ENCODE measurements around the gene SPATA13. TPM values are rescaled to one million over a fixed set of nuclear protein-coding genes. Genes with fewer than 3 reads are reported as not detected.
A peak's percentile ranks its signal among the peaks of the same experiment; 100 is the strongest.
"Not testable (repeated sequence)": the region's sequence is repeated elsewhere in the genome, so short reads cannot be mapped to it uniquely, and the experiment has no call there.

The SPATA13 gene
- total and polyA plus RNA-seq, 5 experiments from 2014 or later: 80.4 to 121 (median 92.8) TPM

DNA sequence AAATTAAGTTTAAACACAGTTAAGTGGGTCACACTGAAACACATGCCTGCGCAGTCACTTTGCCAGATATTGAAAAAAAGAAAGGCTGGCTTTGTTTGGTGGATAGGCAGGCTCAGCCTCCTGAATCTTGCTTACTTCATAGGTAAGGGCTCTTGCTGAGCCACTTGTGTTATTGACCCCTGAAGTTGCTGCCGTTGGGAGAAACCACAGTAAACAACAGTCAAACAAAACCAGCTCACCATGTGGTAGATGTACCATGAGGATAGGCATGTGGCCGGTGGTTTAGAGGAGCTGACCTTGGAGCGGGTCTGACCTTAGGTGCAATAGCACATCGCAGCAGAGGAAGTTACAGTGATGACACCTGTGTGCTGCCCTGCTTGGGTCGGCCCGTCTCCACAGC, 52.2 kb downstream of the SPATA13 start:
- POLR2A ChIA-PET: interaction anchor here (0.7 to 1.2 kb wide), 2 partner anchors 9 to 326 kb away, joined by 3 to 5 read pairs; no protein-coding TSS in a partner anchor
- H3K27ac Mint-ChIP-seq: peak overlapping the region in 3 of 10 donors; percentile 37 to 71 (median 63)
- peaks cover 21 to 35% (median 22%) of the 10 kb centered on the region in 4 donors for H3K4me1 Mint-ChIP-seq
- no peak for ATAC-seq
- H3K36me3 Mint-ChIP-seq: peaks cover 0 to 1% (median 0%) of the 10 kb centered on the region in 3 donors
- H3K27me3 Mint-ChIP-seq: no peaks in the 10 kb centered on the region
- no peak overlapping the region for H3K4me3 Mint-ChIP-seq
- no peaks in the 10 kb centered on the region for H3K9me3 Mint-ChIP-seq
- no peak for DNase-seq

DNA sequence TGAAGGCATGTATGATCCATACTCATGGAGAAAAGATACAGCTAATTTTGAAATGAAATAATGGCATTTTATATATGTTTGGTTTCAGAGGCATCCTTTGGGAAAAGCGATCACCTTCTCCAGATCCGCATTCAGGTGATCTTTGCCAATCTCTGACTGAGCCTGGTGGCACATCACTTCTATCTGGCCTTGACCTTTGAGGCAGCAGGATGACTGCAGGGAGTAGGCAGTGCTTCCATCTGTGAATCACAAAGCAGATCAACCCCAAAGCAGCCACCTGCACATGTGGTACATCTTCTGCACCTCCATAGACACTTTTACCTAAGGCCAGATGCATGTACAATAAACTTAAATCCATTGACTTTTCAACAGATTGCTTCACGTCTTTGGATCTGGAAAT, 53.4 kb downstream of the SPATA13 start:
- no peak for ATAC-seq
- H3K27me3 Mint-ChIP-seq: no peaks in the 10 kb centered on the region
- H3K4me1 Mint-ChIP-seq: peaks cover 19 to 45% (median 29%) of the 10 kb centered on the region in 4 donors
- H3K36me3 Mint-ChIP-seq: peaks cover 0 to 1% (median 0%) of the 10 kb centered on the region in 3 donors
- no peak for DNase-seq
- POLR2A ChIA-PET: no interaction called here
- H3K27ac Mint-ChIP-seq: no peak overlapping the region
- H3K4me3 Mint-ChIP-seq: no peak overlapping the region
- H3K9me3 Mint-ChIP-seq: no peaks in the 10 kb centered on the region

DNA sequence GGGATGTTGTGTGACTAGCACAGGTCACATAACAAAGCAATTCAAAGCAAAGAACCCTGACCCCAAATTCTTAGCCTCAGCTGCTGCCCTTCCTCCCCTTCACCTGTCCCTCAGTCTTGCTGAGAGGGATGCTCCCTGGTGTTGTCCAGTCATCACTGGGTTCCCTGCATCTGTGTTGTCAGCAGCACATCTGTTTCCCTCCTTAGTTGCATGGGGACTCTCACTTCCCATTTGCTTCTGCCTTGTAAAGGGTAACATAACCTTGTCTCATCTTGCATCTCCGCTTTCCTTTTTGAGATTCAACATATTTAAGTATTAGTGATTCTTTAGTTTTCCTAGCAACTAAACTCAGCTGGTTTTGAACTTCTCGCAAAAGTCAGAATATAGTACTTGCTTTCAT, 54.0 kb downstream of the SPATA13 start:
- Mint-ChIP-seq H3K4me1 (peaks cover 19 to 45% (median 29%) of the 10 kb centered on the region in 4 donors), H3K4me3 (no peak overlapping the region), H3K36me3 (peaks cover 0 to 1% (median 0%) of the 10 kb centered on the region in 3 donors), H3K9me3 (no peaks in the 10 kb centered on the region), H3K27me3 (no peaks in the 10 kb centered on the region), H3K27ac (peak overlapping the region in 3 of 10 donors; percentile 19 to 73 (median 72))
- ATAC-seq (no peak), DNase-seq (no peak)
- POLR2A ChIA-PET: no interaction called here

DNA sequence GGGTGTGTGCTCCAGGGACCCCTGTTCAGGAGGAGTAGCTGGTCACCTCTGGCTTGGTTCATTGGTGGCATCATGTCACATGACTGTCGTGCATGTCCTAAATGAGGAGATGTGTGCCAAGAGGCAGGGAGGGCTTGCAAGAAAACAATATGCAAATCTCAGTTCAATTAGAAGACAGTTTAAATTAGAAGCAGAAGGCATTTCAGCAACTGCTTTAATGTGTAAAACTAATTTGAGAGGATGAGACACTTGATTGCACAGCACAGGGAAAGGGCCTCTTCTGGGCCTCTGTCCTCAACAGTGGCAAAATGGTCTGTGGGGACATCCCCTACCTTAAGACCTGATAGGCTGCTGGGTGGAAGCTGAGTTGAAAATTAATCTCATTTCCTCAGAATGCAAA, 54.6 kb downstream of the SPATA13 start:
- H3K4me3 Mint-ChIP-seq: no peak overlapping the region
- peaks cover 18 to 49% (median 34%) of the 10 kb centered on the region in 4 donors for H3K4me1 Mint-ChIP-seq
- POLR2A ChIA-PET: no interaction called here
- no peak for DNase-seq
- H3K27me3 Mint-ChIP-seq: no peaks in the 10 kb centered on the region
- H3K36me3 Mint-ChIP-seq: peaks cover 0 to 1% (median 0%) of the 10 kb centered on the region in 3 donors
- no peak for ATAC-seq
- H3K9me3 Mint-ChIP-seq: no peaks in the 10 kb centered on the region
- peak overlapping the region in 4 of 10 donors; percentile 40 to 73 (median 67) for H3K27ac Mint-ChIP-seq

DNA sequence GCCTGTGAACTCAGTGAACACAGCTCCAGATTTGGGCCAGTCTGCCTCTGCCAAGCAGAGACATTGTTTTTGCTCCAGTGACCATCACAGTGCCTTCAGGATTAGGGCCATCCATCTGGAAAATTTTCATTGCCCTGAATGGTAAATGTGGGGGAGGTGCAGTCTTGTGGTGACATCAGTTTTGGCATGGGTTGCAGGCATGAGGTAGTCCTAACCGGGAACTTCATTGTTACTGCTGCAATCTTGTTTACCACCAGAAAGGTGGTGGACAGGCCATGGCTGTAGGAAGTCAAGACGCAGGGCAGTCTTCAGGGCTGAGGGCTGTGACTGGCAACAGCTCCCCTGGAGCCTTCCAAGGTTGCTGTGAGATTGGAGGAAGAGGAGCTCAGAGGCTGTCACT, 55.2 kb downstream of the SPATA13 start:
- Mint-ChIP-seq H3K27me3 (no peaks in the 10 kb centered on the region), H3K27ac (peak overlapping the region in 3 of 10 donors; percentile 43 to 87 (median 55)), H3K4me1 (peaks cover 17 to 49% (median 35%) of the 10 kb centered on the region in 4 donors), H3K9me3 (no peaks in the 10 kb centered on the region), H3K4me3 (no peak overlapping the region), H3K36me3 (peaks cover 0 to 1% (median 0%) of the 10 kb centered on the region in 3 donors)
- POLR2A ChIA-PET: no interaction called here
- no peak for DNase-seq
- no peak for ATAC-seq

DNA sequence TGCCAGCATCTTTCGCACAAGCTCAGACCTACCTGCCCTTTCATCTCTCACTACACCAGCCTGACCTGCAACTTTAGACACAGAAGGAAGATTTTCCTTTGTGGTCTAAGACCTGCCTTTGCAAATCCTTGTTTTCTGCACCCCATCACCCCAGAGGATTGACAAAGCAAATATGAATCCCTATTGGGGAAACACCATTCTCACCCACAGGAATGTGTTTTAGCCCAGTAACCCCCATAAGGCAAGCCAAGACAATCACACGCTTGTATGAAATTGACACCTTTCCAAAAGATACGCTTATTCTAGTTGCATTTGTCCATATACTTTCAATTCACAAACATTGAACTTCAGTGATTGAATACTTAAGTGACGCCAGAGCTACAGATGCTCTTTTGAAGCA, 55.7 kb downstream of the SPATA13 start:
- Mint-ChIP-seq H3K36me3 (peaks cover 0 to 1% (median 0%) of the 10 kb centered on the region in 3 donors), H3K4me1 (peaks cover 17 to 49% (median 35%) of the 10 kb centered on the region in 4 donors), H3K27me3 (no peaks in the 10 kb centered on the region), H3K27ac (peak overlapping the region in 7 of 10 donors; percentile 36 to 88 (median 65)), H3K4me3 (no peak overlapping the region), H3K9me3 (no peaks in the 10 kb centered on the region)
- ATAC-seq (no peak), DNase-seq (no peak)
- POLR2A ChIA-PET: no interaction called here

DNA sequence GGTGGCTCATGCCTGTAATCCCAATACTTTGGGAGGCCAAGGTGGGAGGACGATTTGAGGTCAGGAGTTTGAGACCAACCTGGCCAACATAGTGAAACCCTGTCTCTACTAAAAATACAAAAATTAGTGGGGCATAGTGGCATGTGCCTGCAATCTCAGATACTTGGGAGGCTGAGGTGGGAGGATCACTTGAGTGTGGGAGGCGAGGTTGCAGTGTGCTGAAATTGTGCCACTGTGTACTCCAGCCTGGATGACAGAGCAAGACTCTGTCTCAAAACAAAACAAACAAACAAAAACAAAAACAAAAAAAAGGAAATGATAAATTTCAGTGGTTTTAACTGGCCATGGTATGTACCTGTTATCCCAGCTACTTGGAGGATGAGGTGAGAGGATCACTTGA, 56.3 kb downstream of the SPATA13 start:
- H3K9me3 Mint-ChIP-seq, H3K36me3 Mint-ChIP-seq, DNase-seq, H3K27me3 Mint-ChIP-seq, POLR2A ChIA-PET, ATAC-seq: not testable (repeated sequence)
- peaks cover 18 to 49% (median 33%) of the 10 kb centered on the region in 4 donors for H3K4me1 Mint-ChIP-seq
- peak overlapping the region in 9 of 10 donors; percentile 15 to 88 (median 65) for H3K27ac Mint-ChIP-seq
- H3K4me3 Mint-ChIP-seq: peak overlapping the region in 1 of 10 donors; percentile 30

DNA sequence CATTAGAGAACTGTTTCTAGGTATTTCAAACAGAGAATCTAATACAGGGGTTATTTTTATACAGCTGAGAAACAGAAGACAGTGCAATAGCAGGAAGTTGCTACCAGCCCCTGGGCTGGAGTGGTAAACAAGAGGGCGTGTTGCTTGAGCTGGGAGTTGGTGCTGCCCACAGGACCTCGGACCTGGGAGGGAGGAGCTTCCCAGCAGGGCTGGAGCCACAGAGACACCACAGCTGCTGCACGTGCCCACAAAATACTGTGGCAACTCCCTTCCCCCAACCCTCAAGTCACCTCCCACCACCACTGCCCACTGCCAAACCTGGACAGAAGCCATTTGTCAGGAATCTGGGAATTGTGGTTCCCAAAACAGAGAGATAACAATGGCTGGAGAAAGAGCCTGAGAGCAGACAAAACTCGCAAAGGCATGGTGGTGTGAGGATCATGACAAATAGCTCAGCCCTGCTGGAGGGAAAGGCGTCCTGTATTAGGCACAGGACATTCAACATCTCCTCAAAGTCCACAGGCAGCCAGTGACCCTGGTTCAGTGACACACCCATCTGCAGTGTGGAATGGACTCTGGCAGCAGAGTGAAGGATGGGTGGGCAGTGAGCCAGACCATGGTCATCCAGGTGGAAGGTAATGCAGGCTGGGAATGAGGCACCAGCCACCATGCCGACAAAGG, 57.2 kb downstream of the SPATA13 start:
- ATAC-seq (peak in 1 of 2 donors; percentile 34), DNase-seq (no peak)
- POLR2A ChIA-PET: interaction anchor here (0.7 to 1.1 kb wide), 2 partner anchors 14 to 56 kb away, joined by 3 read pairs; no protein-coding TSS in a partner anchor
- Mint-ChIP-seq H3K36me3 (no peaks in the 10 kb centered on the region), H3K27ac (peak overlapping the region; percentile 4 to 88 (median 64)), H3K9me3 (no peaks in the 10 kb centered on the region), H3K27me3 (no peaks in the 10 kb centered on the region), H3K4me3 (peak overlapping the region in 3 of 10 donors; percentile 23 to 34 (median 24)), H3K4me1 (peaks cover 15 to 51% (median 32%) of the 10 kb centered on the region in 4 donors)

DNA sequence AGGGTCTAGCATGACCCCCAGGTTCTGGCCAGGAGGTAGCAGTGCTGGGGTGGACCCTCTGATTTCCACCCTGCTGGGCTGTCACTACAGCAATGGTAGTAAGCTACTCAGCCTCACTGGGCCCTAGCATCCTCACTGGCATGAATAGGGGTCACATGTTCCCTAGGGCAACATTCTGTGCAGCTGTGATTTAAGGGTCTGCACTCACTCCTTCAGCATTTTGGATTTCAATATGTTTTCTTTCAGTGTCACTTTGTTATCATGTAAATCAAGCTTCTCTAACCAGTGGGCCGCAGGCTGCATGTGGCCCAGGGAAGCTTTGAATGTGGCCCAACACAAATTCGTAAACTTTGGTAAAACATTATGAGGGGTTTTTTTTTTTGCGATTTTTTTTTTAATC, 57.8 kb downstream of the SPATA13 start:
- POLR2A ChIA-PET: interaction anchor here (0.6 to 1.1 kb wide), 3 partner anchors 15 to 202 kb away, joined by 3 read pairs; no protein-coding TSS in a partner anchor

DNA sequence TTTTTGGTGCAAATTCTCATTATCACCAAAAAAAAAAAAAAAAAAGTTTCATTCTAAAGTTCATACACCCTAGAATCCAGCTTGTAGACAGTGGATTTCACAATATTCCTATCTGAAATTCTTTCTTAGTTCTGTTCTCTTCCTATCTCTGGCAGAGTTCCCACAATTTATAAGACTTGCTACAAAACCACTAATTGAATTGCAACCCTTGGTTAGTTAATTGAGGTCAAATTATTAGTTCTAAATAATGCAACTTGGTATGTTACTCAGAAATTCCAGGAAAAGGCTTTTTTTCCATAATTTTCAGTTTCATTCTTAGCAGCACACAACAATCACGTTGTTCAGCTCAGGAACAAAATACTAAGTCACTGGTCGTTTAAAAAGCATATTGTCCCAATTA, 58.5 kb downstream of the SPATA13 start:
- no peak for ATAC-seq
- POLR2A ChIA-PET: interaction anchor here (0.6 to 0.9 kb wide), 2 partner anchors 59 to 81 kb away, joined by 3 to 4 read pairs; partner anchors contain the start of gene SPATA13

More for the DNA sequence above, 57.8 kb downstream of the SPATA13 start:
- Mint-ChIP-seq H3K4me3 (no peak overlapping the region), H3K4me1 (peaks cover 13 to 49% (median 30%) of the 10 kb centered on the region in 4 donors), H3K9me3 (no peaks in the 10 kb centered on the region), H3K27me3 (no peaks in the 10 kb centered on the region), H3K27ac (peak overlapping the region in 5 of 10 donors; percentile 8 to 81 (median 45)), H3K36me3 (no peaks in the 10 kb centered on the region)
- no peak for ATAC-seq
- DNase-seq: no peak

DNA sequence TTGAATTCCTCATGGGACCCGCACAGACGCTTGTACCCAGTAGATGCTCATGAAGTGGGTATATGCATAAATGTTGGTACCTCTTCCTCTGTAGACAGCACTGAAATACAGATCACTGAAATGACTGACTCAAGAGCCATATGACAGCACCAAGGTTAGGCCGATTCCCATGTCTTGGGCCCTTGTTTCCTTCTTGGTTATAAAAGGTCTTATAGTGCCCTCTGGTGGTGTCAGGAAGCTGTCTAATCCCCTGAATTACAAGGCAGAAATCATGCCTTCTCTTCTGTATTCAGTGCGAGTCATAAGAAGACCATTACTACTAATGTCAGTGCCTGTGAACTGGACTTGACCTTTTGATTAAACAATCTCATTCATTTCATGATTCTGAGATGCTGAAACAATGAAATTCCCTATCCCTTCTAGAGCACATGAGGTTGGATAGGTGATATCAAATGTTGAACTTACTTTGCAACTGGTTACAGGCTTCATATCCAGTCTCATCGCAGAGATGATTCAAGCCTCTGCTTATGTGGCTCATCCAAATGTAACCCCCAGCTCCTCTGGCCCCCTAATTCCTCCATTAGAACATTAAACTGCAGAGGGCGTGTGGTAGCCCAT, 59.7 kb downstream of the SPATA13 start:
- peaks cover 13 to 57% (median 43%) of the 10 kb centered on the region in 4 donors for H3K4me1 Mint-ChIP-seq
- DNase-seq (peak in 9 of 10 donors; percentile 26 to 79 (median 63)), ATAC-seq (peak; percentile 83)
- no peaks in the 10 kb centered on the region for H3K9me3 Mint-ChIP-seq
- peak overlapping the region in 5 of 10 donors; percentile 10 to 79 (median 69) for H3K27ac Mint-ChIP-seq
- POLR2A ChIA-PET: no interaction called here
- H3K36me3 Mint-ChIP-seq: no peaks in the 10 kb centered on the region
- H3K4me3 Mint-ChIP-seq: no peak overlapping the region
- no peaks in the 10 kb centered on the region for H3K27me3 Mint-ChIP-seq

More for the DNA sequence above, 58.5 kb downstream of the SPATA13 start:
- no peaks in the 10 kb centered on the region for H3K36me3 Mint-ChIP-seq
- H3K4me1 Mint-ChIP-seq: peaks cover 13 to 54% (median 34%) of the 10 kb centered on the region in 4 donors
- H3K27ac Mint-ChIP-seq: peak overlapping the region in 1 of 10 donors; percentile 81
- no peaks in the 10 kb centered on the region for H3K9me3 Mint-ChIP-seq
- H3K27me3 Mint-ChIP-seq: no peaks in the 10 kb centered on the region
- no peak for DNase-seq
- H3K4me3 Mint-ChIP-seq: no peak overlapping the region

DNA sequence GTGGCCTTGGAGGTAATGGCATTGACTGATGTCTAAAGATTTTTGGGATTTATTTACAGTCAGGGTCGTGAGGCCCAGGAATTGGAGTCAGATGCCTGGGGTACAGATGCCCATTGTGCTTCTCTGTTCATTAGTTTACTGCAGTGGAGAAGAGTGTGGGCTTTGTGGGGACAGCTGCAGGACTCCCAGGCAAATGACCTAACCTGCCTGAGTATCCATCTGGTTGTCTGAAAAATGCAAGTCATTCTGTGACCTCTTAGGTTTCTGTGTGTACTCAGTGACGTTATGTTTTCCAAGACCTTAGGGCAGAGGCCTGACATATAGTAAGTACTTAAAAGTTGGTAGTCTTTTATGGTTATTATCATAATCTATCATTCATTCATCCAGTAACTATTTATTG, 60.5 kb downstream of the SPATA13 start:
- peaks cover 13 to 57% (median 48%) of the 10 kb centered on the region in 4 donors for H3K4me1 Mint-ChIP-seq
- H3K9me3 Mint-ChIP-seq: no peaks in the 10 kb centered on the region
- no peak for ATAC-seq
- H3K27me3 Mint-ChIP-seq: no peaks in the 10 kb centered on the region
- H3K27ac Mint-ChIP-seq: peak overlapping the region in 2 of 10 donors; percentile 7 to 48
- POLR2A ChIA-PET: no interaction called here
- H3K36me3 Mint-ChIP-seq: no peaks in the 10 kb centered on the region
- no peak for DNase-seq
- no peak overlapping the region for H3K4me3 Mint-ChIP-seq

DNA sequence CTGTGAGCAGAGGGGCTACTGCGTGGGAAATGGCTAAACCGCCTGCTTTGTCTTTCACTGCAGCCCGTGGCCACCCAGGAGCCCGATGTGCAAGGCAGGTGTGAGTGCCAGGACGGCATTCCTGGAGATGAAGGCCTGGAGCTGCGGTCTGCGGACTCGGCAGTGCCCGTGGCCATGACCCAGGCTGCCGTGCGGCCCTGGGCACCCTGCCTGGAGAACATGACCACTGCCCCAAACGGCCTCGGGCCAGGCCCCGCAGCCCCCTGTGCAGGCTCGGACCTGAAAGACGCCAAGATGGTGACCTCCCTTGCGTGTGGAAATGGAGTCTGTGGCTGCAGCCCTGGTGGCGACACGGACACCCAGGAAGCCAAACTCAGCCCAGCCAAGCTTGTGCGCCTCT, 62.2 kb downstream of the SPATA13 start:
- Mint-ChIP-seq H3K9me3 (no peaks in the 10 kb centered on the region), H3K4me1 (peaks cover 8 to 43% (median 38%) of the 10 kb centered on the region in 4 donors), H3K4me3 (no peak overlapping the region), H3K36me3 (no peaks in the 10 kb centered on the region), H3K27ac (no peak overlapping the region), H3K27me3 (no peaks in the 10 kb centered on the region)
- DNase-seq (no peak), ATAC-seq (no peak)
- POLR2A ChIA-PET: no interaction called here
